Osteoblast (primary cell): ENCODE data around the gene BCL7B. TPM values are rescaled to one million over a fixed set of nuclear protein-coding genes. Genes with fewer than 3 reads are reported as not detected.

Experiments used
- DNase-seq: peaks from one replicate; pipeline ENCODE4 v3.0.0; 2011; ENCODE audit warnings: low spot score, mixed read lengths; ENCODE audit not compliant: insufficient read length; ENCODE audit errors: missing footprints
- H2AFZ ChIP-seq: 2 replicates; pipeline ENCODE4 v1.6.0; 2011; ENCODE audit warnings: mild to moderate bottlenecking, low read length
- H3K27ac ChIP-seq: 2 replicates; pipeline ENCODE4 v1.5.1; 2011; ENCODE audit warnings: mild to moderate bottlenecking, low read depth, low read length, moderate library complexity
- H3K27me3 ChIP-seq: 2 replicates; pipeline ENCODE4 v1.6.0; 2012; ENCODE audit warnings: mild to moderate bottlenecking, control low read depth, inconsistent platforms, low read length, moderate library complexity; ENCODE audit not compliant: insufficient read depth
- H3K36me3 ChIP-seq: 2 replicates; pipeline ENCODE4 v1.5.1; 2011; ENCODE audit warnings: mild to moderate bottlenecking, low read length, control low read depth, moderate library complexity; ENCODE audit not compliant: insufficient read depth
- H3K4me1 ChIP-seq: 2 replicates; pipeline ENCODE4 v1.5.1; 2011; ENCODE audit warnings: mild to moderate bottlenecking, low read length, control low read depth, moderate library complexity; ENCODE audit not compliant: insufficient read depth
- H3K4me2 ChIP-seq: 2 replicates; pipeline ENCODE4 v1.6.0; 2011; ENCODE audit warnings: mild to moderate bottlenecking, low read length; ENCODE audit not compliant: insufficient read depth
- H3K4me3 ChIP-seq: fragments of 200-600 bp; sonication (generic); 3 replicates; pipeline ENCODE4 v1.5.1; 2012; ENCODE audit warnings: mild to moderate bottlenecking, low read length, inconsistent platforms; ENCODE audit not compliant: insufficient read depth
- H3K79me2 ChIP-seq: 2 replicates; pipeline ENCODE4 v1.6.0; 2012; ENCODE audit warnings: mild to moderate bottlenecking, low read length, control low read depth, inconsistent platforms; ENCODE audit not compliant: insufficient read depth
- H3K9me3 ChIP-seq: 2 replicates; pipeline ENCODE4 v1.5.1; 2011; ENCODE audit warnings: low read depth, low read length, control low read depth
- H4K20me1 ChIP-seq: 2 replicates; pipeline ENCODE4 v1.6.0; 2012; ENCODE audit warnings: mild to moderate bottlenecking, low read length, control low read depth; ENCODE audit not compliant: insufficient read depth
- total RNA-seq: library from RNA; depleted of rRNA; stranded (reverse); fragments of >200 nt; gene quantifications from 2 replicates; pipeline ENCODE4 v1.2.3, GENCODE V29; 2012
- TF ChIP-seq, protein P1 (sequence below): IDR thresholded peaks from 2 replicates; pipeline ENCODE4 v1.5.1; 2011; ENCODE audit warnings: mild to moderate bottlenecking, low read depth, low read length, moderate library complexity; ENCODE audit errors: extremely low read depth

BCL7B gene
- total RNA-seq, 1 donor, result 32.9 TPM

DNA sequence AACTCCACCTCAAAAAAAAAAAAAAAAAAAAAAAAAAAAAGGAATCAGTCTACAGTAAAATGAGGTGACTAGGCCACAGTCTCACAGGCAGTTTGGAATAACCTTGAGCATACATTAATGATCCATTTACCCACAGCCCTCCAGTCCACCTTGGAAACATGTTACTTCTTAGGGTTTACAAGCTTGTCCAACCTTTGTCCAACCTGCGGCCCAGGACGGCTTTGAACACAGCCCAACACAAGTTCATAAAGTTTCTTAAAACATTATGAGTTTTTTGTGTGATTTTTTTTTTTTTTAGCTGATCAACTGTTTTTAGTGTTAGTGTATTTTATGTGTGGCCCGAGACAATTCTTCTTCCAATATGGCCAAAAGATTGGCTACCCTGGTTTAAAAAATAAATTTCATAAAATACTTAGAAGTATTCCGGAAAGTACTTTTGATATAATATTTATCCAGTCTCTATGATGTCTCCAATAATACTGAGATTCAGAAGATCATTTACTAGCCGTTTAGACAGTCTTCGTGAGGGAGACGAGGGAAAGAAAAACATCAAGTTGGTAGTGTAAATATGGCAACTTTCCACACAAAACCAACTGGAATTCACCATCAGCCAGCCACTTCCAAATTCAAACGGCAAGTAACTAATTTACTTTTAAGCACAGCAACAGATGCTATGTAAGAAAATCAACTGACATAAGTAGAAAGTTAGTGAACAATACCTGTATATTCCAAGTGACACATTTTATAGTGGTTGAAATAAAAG, 45.3 kb downstream of the BCL7B start:
- peaks cover 60% of the 10 kb centered on the region for H3K36me3 ChIP-seq
- H3K4me2 ChIP-seq, result peak overlapping the region; percentile 14
- peak; percentile 67 for DNase-seq
- no peaks in the 10 kb centered on the region for H3K27me3 ChIP-seq
- peaks cover 15% of the 10 kb centered on the region for H3K4me1 ChIP-seq
- H3K9me3 ChIP-seq, result no peaks in the 10 kb centered on the region
- no peak overlapping the region for H2AFZ ChIP-seq
- H3K27ac ChIP-seq, result peak overlapping the region; percentile 80
- TF ChIP-seq, protein P1, sequence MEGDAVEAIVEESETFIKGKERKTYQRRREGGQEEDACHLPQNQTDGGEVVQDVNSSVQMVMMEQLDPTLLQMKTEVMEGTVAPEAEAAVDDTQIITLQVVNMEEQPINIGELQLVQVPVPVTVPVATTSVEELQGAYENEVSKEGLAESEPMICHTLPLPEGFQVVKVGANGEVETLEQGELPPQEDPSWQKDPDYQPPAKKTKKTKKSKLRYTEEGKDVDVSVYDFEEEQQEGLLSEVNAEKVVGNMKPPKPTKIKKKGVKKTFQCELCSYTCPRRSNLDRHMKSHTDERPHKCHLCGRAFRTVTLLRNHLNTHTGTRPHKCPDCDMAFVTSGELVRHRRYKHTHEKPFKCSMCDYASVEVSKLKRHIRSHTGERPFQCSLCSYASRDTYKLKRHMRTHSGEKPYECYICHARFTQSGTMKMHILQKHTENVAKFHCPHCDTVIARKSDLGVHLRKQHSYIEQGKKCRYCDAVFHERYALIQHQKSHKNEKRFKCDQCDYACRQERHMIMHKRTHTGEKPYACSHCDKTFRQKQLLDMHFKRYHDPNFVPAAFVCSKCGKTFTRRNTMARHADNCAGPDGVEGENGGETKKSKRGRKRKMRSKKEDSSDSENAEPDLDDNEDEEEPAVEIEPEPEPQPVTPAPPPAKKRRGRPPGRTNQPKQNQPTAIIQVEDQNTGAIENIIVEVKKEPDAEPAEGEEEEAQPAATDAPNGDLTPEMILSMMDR, result no peak
- H4K20me1 ChIP-seq, result peaks cover 16% of the 10 kb centered on the region
- H3K4me3 ChIP-seq, result no peak overlapping the region
- H3K79me2 ChIP-seq, result peaks cover 94% of the 10 kb centered on the region

DNA sequence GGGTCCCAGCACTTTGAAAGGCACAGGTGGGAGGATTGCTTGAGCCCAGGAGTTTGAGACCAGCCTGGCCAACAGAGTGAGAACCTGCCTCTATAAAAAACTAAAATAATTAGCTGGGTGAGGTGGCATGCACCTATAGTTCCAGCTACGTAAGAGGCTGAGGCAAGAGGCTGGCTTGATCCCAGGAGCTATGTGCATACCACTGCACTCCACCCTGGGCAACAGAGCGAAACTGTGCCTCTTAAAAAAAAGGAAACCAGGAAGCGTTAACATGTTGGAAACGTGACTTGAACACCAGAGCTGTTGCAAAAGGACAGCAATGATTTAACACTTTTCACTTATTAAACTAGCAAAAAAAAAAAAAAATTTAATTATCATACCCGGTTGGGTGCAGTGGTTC, 48.0 kb downstream of the BCL7B start:
- H3K4me2 ChIP-seq, result no peak overlapping the region
- no peaks in the 10 kb centered on the region for H3K9me3 ChIP-seq
- H3K36me3 ChIP-seq, result peaks cover 63% of the 10 kb centered on the region
- H3K27ac ChIP-seq, result no peak overlapping the region
- no peak overlapping the region for H2AFZ ChIP-seq
- peaks cover 15% of the 10 kb centered on the region for H3K4me1 ChIP-seq
- no peaks in the 10 kb centered on the region for H3K27me3 ChIP-seq
- TF ChIP-seq, protein P1, result no peak
- no peak for DNase-seq
- H4K20me1 ChIP-seq, result peaks cover 26% of the 10 kb centered on the region
- H3K4me3 ChIP-seq, result no peak overlapping the region
- H3K79me2 ChIP-seq, result peaks cover 88% of the 10 kb centered on the region

DNA sequence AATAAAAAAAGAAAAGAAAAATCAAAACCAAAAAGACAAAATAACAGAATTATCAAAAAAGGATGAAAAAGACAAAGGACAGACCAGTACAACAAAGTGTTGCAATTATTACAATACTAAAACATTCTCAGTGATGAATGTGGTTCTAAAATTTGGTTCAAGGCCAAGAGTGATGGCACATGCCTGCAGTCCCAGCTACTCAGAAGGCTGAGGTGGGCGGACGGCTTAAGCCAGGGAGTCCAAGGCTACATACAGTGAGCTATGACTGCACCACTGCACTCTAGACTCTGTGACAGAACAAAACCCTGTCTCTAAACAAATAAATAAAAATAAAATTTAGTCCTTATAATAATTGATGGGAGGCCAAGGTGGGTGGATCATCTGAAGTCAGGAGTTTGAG, 49.9 kb downstream of the BCL7B start:
- Histone ChIP-seq H3K27me3 (no peaks in the 10 kb centered on the region), H3K4me3 (no peak overlapping the region), H3K36me3 (peaks cover 75% of the 10 kb centered on the region), H3K9me3 (no peaks in the 10 kb centered on the region), H3K4me2 (no peak overlapping the region), H3K4me1 (peaks cover 7% of the 10 kb centered on the region), H2AFZ (no peak overlapping the region), H4K20me1 (peaks cover 24% of the 10 kb centered on the region), H3K27ac (no peak overlapping the region), H3K79me2 (peaks cover 87% of the 10 kb centered on the region)
- TF ChIP-seq, protein P1, result no peak
- DNase-seq, result no peak

DNA sequence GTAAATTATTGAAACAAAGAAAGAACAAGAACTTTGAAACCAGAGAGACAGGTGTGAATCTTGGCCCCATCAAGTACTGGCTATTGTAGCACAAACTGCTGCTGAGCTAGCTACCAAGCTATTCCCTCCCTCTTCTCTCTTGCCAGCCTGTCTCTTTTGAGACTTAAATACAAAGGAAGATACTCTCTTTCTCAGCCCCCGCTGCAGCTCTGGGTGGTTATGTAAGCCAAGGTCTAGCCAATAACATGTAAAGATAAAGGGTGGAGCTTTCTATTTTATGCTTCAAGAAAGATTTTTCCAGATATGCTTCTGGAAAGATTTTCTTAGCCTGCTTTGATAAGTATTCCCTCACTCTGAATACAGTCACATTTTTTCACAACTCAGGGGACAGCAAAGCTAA, 52.6 kb downstream of the BCL7B start:
- Histone ChIP-seq H3K4me2 (no peak overlapping the region), H3K27me3 (no peaks in the 10 kb centered on the region), H3K4me3 (no peak overlapping the region), H3K27ac (no peak overlapping the region), H4K20me1 (peaks cover 26% of the 10 kb centered on the region), H3K79me2 (peaks cover 76% of the 10 kb centered on the region), H3K4me1 (no peaks in the 10 kb centered on the region), H2AFZ (no peak overlapping the region), H3K9me3 (no peaks in the 10 kb centered on the region), H3K36me3 (peaks cover 75% of the 10 kb centered on the region)
- TF ChIP-seq, protein P1, result no peak
- no peak for DNase-seq
